ENCODE measurements around the gene GALNT14.

DNA sequence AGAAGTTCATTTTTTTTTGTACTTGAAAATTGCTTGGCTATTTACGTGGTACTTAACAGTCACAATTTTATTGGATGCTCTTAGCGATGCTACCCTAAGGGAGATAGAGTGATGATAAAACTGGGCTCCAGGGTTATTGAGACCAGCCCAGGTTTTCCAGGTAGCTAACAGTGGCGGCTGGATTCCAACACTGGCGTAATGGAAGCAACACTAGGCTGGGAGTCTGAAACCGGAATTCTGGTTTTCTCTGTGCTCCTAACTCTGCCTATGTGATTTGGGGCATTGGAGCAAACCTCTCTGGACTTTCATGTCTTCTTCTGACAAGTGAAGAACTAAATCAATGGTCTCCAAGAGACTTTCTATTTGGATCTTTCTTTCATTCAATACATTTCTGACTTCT is 9.4 kb upstream of the GALNT14 start:
- TF ChIP-seq, protein P1, sequence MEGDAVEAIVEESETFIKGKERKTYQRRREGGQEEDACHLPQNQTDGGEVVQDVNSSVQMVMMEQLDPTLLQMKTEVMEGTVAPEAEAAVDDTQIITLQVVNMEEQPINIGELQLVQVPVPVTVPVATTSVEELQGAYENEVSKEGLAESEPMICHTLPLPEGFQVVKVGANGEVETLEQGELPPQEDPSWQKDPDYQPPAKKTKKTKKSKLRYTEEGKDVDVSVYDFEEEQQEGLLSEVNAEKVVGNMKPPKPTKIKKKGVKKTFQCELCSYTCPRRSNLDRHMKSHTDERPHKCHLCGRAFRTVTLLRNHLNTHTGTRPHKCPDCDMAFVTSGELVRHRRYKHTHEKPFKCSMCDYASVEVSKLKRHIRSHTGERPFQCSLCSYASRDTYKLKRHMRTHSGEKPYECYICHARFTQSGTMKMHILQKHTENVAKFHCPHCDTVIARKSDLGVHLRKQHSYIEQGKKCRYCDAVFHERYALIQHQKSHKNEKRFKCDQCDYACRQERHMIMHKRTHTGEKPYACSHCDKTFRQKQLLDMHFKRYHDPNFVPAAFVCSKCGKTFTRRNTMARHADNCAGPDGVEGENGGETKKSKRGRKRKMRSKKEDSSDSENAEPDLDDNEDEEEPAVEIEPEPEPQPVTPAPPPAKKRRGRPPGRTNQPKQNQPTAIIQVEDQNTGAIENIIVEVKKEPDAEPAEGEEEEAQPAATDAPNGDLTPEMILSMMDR (IDR thresholded peaks at IDR 0.05): no peak
- TF ChIP-seq POLR2A (IDR thresholded peaks at IDR 0.05): no peak

Data from adrenal gland (tissue), 5 donors.